Measurements from ENCODE around the gene KCNQ1. TPM values are rescaled to one million over a fixed set of nuclear protein-coding genes. Genes with fewer than 3 reads are reported as not detected.

The KCNQ1 gene
- total RNA-seq, 1 experiment from 2014 or later, result 10.7 TPM

DNA sequence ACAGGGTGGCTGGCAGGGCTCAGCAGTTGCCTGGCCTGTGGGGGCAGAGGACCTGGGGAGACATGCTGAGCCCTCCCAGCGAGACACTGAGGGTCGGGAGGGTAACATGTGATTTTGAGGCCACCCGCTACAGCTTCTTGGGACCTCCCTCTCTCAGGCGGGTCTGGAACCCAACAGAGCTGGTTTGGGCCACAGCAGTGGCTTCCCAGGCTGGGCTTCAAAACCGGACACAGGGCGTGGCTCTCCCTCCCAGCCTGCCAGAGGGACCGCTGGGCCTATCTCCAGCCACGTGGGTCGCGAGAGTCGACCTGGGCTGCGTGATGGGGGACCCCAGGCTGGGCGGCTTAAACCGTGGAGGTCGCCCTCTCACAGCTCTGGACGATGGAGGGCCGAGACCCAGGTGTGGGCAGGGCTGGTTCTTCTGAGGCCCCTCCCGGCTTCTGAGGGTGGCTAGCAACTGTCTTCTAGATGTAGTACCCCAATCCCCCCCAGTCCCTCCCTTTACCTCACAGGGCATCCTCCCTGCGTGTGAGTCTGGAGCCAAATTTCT is 91.7 kb downstream of the KCNQ1 start:
- ATAC-seq (no peak), DNase-seq (ENCODE audit: low read depth, low spot score) (no peak)
- Histone ChIP-seq H2AFZ (ENCODE audit: low read depth, low read length, poor library complexity, severe bottlenecking) (no peak overlapping the region), H3K4me2 (ENCODE audit: low read length) (no peak overlapping the region), H3K27me3 (ENCODE audit: insufficient read depth, low read length) (no peaks in the 10 kb centered on the region), H3K9me3 (ENCODE audit: control insufficient read depth in 1 of 2, insufficient read depth in 1 of 2, low read depth in 1 of 2, low read length in 2 of 2) (no peaks in the 10 kb centered on the region), H3K79me2 (ENCODE audit: insufficient read depth, low read length) (no peaks in the 10 kb centered on the region), H3K27ac (ENCODE audit: low read depth, low read length) (no peak overlapping the region), H3K9ac (ENCODE audit: low read length) (no peak overlapping the region), H3K4me3 (replicated peaks in 1 of 2; ENCODE audit: low read depth in 1 of 2, low read length in 2 of 2) (no peak overlapping the region), H3K4me1 (ENCODE audit: control insufficient read depth in 1 of 2, insufficient read depth in 2 of 2, low read length in 2 of 2) (peaks cover 24 to 32% of the 10 kb centered on the region in 2 experiments), H4K20me1 (ENCODE audit: insufficient read depth) (no peaks in the 10 kb centered on the region), H3K9me2 (ENCODE audit: insufficient read depth) (no peaks in the 10 kb centered on the region), H3K36me3 (ENCODE audit: control insufficient read depth in 1 of 2, insufficient read depth in 2 of 2, low read length in 2 of 2) (no peaks in the 10 kb centered on the region)
- TF ChIP-seq, protein P1, sequence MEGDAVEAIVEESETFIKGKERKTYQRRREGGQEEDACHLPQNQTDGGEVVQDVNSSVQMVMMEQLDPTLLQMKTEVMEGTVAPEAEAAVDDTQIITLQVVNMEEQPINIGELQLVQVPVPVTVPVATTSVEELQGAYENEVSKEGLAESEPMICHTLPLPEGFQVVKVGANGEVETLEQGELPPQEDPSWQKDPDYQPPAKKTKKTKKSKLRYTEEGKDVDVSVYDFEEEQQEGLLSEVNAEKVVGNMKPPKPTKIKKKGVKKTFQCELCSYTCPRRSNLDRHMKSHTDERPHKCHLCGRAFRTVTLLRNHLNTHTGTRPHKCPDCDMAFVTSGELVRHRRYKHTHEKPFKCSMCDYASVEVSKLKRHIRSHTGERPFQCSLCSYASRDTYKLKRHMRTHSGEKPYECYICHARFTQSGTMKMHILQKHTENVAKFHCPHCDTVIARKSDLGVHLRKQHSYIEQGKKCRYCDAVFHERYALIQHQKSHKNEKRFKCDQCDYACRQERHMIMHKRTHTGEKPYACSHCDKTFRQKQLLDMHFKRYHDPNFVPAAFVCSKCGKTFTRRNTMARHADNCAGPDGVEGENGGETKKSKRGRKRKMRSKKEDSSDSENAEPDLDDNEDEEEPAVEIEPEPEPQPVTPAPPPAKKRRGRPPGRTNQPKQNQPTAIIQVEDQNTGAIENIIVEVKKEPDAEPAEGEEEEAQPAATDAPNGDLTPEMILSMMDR (IDR thresholded peaks at IDR 0.05 in 2 of 3, conservative IDR thresholded peaks at IDR 0.05 in 1 of 3; ENCODE audit: borderline replicate concordance in 1 of 3, insufficient read depth in 1 of 3, low read depth in 2 of 3, low read length in 2 of 3), result no peak
- TF ChIP-seq POLR2AphosphoS5 (IDR thresholded peaks at IDR 0.05; ENCODE audit: low read depth, low read length) (no peak), TCF7L2 (IDR thresholded peaks at IDR 0.05; ENCODE audit: borderline replicate concordance, extremely low read depth, insufficient read depth, insufficient read length) (no peak), YY1 (IDR thresholded peaks at IDR 0.05; ENCODE audit: extremely low read depth, insufficient replicate concordance, low read depth, low read length) (no peak), EZH2 (IDR thresholded peaks at IDR 0.05) (no peak), EZH2phosphoT487 (IDR thresholded peaks at IDR 0.05; ENCODE audit: borderline replicate concordance) (no peak), EGR1 (IDR thresholded peaks at IDR 0.05; ENCODE audit: low read depth) (no peak), SIN3A (IDR thresholded peaks at IDR 0.05; ENCODE audit: low read depth) (no peak), FOSL1 (IDR thresholded peaks at IDR 0.05; ENCODE audit: low read depth) (no peak)
- TF ChIP-seq, protein P2, sequence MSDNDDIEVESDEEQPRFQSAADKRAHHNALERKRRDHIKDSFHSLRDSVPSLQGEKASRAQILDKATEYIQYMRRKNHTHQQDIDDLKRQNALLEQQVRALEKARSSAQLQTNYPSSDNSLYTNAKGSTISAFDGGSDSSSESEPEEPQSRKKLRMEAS (IDR thresholded peaks at IDR 0.05), result no peak
- TF ChIP-seq, protein P3, sequence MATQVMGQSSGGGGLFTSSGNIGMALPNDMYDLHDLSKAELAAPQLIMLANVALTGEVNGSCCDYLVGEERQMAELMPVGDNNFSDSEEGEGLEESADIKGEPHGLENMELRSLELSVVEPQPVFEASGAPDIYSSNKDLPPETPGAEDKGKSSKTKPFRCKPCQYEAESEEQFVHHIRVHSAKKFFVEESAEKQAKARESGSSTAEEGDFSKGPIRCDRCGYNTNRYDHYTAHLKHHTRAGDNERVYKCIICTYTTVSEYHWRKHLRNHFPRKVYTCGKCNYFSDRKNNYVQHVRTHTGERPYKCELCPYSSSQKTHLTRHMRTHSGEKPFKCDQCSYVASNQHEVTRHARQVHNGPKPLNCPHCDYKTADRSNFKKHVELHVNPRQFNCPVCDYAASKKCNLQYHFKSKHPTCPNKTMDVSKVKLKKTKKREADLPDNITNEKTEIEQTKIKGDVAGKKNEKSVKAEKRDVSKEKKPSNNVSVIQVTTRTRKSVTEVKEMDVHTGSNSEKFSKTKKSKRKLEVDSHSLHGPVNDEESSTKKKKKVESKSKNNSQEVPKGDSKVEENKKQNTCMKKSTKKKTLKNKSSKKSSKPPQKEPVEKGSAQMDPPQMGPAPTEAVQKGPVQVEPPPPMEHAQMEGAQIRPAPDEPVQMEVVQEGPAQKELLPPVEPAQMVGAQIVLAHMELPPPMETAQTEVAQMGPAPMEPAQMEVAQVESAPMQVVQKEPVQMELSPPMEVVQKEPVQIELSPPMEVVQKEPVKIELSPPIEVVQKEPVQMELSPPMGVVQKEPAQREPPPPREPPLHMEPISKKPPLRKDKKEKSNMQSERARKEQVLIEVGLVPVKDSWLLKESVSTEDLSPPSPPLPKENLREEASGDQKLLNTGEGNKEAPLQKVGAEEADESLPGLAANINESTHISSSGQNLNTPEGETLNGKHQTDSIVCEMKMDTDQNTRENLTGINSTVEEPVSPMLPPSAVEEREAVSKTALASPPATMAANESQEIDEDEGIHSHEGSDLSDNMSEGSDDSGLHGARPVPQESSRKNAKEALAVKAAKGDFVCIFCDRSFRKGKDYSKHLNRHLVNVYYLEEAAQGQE (IDR thresholded peaks at IDR 0.05; ENCODE audit: low read depth), result no peak
- CTCF ChIA-PET, result no interaction called here
- no TSS peak for BruUV-seq (replicated peaks)
- POLR2A ChIA-PET, result no interaction called here
- intact Hi-C loops (cut with micrococcal nuclease), result loop anchor here (10.0 kb wide), 1 partner anchor 342 kb away; no protein-coding TSS in a partner anchor
- RAD21 ChIA-PET (ENCODE audit: low non-redundant PET in 1 of 2, low total read pairs in 2 of 2, uncharacterized antibody in 2 of 2, unreplicated experiment in 2 of 2), result no interaction called here
